Cardiac muscle cell (in vitro differentiated cells and primary cell): ENCODE measurements around the gene KCNK16. TPM values are rescaled to one million over a fixed set of nuclear protein-coding genes. Genes with fewer than 3 reads are reported as not detected.

Source experiments
- DNase-seq, 2 donors: peaks; one replicate each; pipeline versions ENCODE4 v3.0.0 to v3.0.0-alpha.2; 2010 to 2017; ENCODE audit warnings: low read depth in 1 of 2, low spot score in 1 of 2
- H3K27ac ChIP-seq: fragments of 200-600 bp; sonication (generic); 2 replicates; pipeline ENCODE4 v1.5.1; 2016
- H3K27me3 ChIP-seq: fragments of 200-600 bp; sonication (generic); 2 replicates; pipeline ENCODE4 v1.6.0; 2016; ENCODE audit warnings: control low read depth
- H3K36me3 ChIP-seq: fragments of 200-600 bp; sonication (generic); 2 replicates; pipeline ENCODE4 v1.5.1; 2016; ENCODE audit warnings: control low read depth
- H3K4me1 ChIP-seq: fragments of 200-600 bp; sonication (generic); 2 replicates; pipeline ENCODE4 v1.8.1; 2017; ENCODE audit warnings: low read depth, mild to moderate bottlenecking, mixed run types
- H3K4me3 ChIP-seq: fragments of 200-600 bp; sonication (generic); 2 replicates; pipeline ENCODE4 v1.5.1; 2016; ENCODE audit warnings: mild to moderate bottlenecking
- H3K9me3 ChIP-seq: fragments of 200-600 bp; sonication (generic); 2 replicates; pipeline ENCODE4 v1.5.1; 2017; ENCODE audit warnings: low read depth, mild to moderate bottlenecking, control low read depth
- CTCF ChIP-seq: IDR thresholded peaks from 2 replicates; pipeline ENCODE4 v1.5.1; 2012; ENCODE audit warnings: low read depth, mild to moderate bottlenecking, low read length
- polyA plus RNA-seq: library from polyadenylated mRNA; unstranded; fragments of >200 nt; fragmentation: Nextera tagmentation; extraction: Ambion mirVana; gene quantifications from 2 replicates; pipeline ENCODE4 v1.2.1, GENCODE V29; 2016
- total RNA-seq: library from RNA; depleted of rRNA; stranded (reverse); fragments of >200 nt; gene quantifications from 2 replicates; pipeline ENCODE4 v1.2.3, GENCODE V29; 2016

The KCNK16 gene
- total and polyA plus RNA-seq, 2 experiments from 2014 or later, result not detected

GRCh38 chr6:39321761-39322160 is 741 bp downstream of the KCNK16 start:
- Histone ChIP-seq H3K27ac (no peak overlapping the region), H3K4me1 (no peaks in the 10 kb centered on the region), H3K9me3 (no peaks in the 10 kb centered on the region), H3K4me3 (no peak overlapping the region), H3K27me3 (peaks cover 3% of the 10 kb centered on the region), H3K36me3 (no peaks in the 10 kb centered on the region)
- DNase-seq, result no peak
- TF ChIP-seq CTCF, result no peak

- no peak for DNase-seq
These were observed 2.0 kb downstream of the KCNK16 start for GRCh38 chr6:39320363-39320984.

GRCh38 chr6:39319621-39320362 is 2.7 kb downstream of the KCNK16 start:
- Histone ChIP-seq H3K27me3 (peaks cover 23% of the 10 kb centered on the region), H3K4me3 (no peak overlapping the region), H3K36me3 (no peaks in the 10 kb centered on the region), H3K4me1 (no peaks in the 10 kb centered on the region), H3K27ac (no peak overlapping the region), H3K9me3 (no peaks in the 10 kb centered on the region)
- no peak for DNase-seq
- no peak for TF ChIP-seq CTCF

More at GRCh38 chr6:39320363-39320984, 2.0 kb downstream of the KCNK16 start:
- H3K36me3 ChIP-seq, result no peaks in the 10 kb centered on the region
- no peaks in the 10 kb centered on the region for H3K9me3 ChIP-seq
- TF ChIP-seq CTCF, result no peak
- peaks cover 16% of the 10 kb centered on the region for H3K27me3 ChIP-seq
- H3K4me1 ChIP-seq, result no peaks in the 10 kb centered on the region
- H3K27ac ChIP-seq, result no peak overlapping the region
- no peak overlapping the region for H3K4me3 ChIP-seq

- Histone ChIP-seq H3K4me3 (no peak overlapping the region), H3K36me3 (no peaks in the 10 kb centered on the region), H3K27ac (no peak overlapping the region), H3K9me3 (no peaks in the 10 kb centered on the region), H3K27me3 (peaks cover 48% of the 10 kb centered on the region), H3K4me1 (no peaks in the 10 kb centered on the region)
- TF ChIP-seq CTCF, result no peak
- no peak for DNase-seq
These were observed 5.2 kb downstream of the KCNK16 start for GRCh38 chr6:39317256-39317655.

- peak within 1 kb of the TSS; percentile 24 for H3K4me3 ChIP-seq
- no peak for DNase-seq
- TF ChIP-seq CTCF, result no peak
- no peaks in the 10 kb centered on the region for H3K4me1 ChIP-seq
- no peak within 1 kb of the TSS for H3K27ac ChIP-seq
- peaks cover 71% of the 10 kb centered on the region for H3K27me3 ChIP-seq
- no peaks in the 10 kb centered on the region for H3K9me3 ChIP-seq
- H3K36me3 ChIP-seq, result no peaks in the 10 kb centered on the region
These were observed 8.2 kb downstream of the KCNK16 start, which contains the start of gene KCNK17 for GRCh38 chr6:39314273-39314795. Gene KCNK17, minus strand, starts transcription at chr6:39314419. Its CDS starts 99 bp downstream, at chr6:39314320.
